ENCODE data around the gene KIF2A. TPM values are rescaled to one million over a fixed set of nuclear protein-coding genes. Genes with fewer than 3 reads are reported as not detected.

Gene KIF2A
- total RNA-seq, 1 donor from 2014 or later: 67.0 TPM

Other genes starting within 250 kb of the KIF2A start
- 42.7 and 55.1 TPM in 2 replicates for gene DIMT1, start 97.7 kb downstream of the KIF2A start, total RNA-seq
- 90.1 and 98.2 TPM in 2 replicates for gene IPO11, start 106.6 kb downstream of the KIF2A start, total RNA-seq